H9 (cell line): Measurements from ENCODE around the gene MRPL30. TPM values are rescaled to one million over a fixed set of nuclear protein-coding genes. Genes with fewer than 3 reads are reported as not detected.

Experiments used
- DNase-seq: peaks from one replicate; pipeline ENCODE4 v3.0.0-alpha.2; 2017
- H2AFZ ChIP-seq: one replicate; pipeline ENCODE4 v1.6.1; 2013; ENCODE audit warnings: mild to moderate bottlenecking, low read length, control low read depth, moderate library complexity
- H2AK5ac ChIP-seq: 2 replicates; pipeline ENCODE4 v1.6.1; 2013; ENCODE audit warnings: low read length, control low read depth, mixed read lengths; ENCODE audit not compliant: insufficient read length
- H2BK120ac ChIP-seq: one replicate; pipeline ENCODE4 v1.6.1; 2013; ENCODE audit warnings: low read depth, mild to moderate bottlenecking, low read length, control low read depth, inconsistent platforms; ENCODE audit not compliant: poor library complexity, severe bottlenecking
- H2BK12ac ChIP-seq: 2 replicates; pipeline ENCODE4 v1.6.1; 2013; ENCODE audit warnings: low read length, control low read depth, mixed read lengths, low read depth; ENCODE audit not compliant: insufficient read length
- H2BK15ac ChIP-seq: 2 replicates; pipeline ENCODE4 v1.6.1; 2013; ENCODE audit warnings: low read depth, low read length, control low read depth
- H2BK20ac ChIP-seq: one replicate; pipeline ENCODE4 v1.6.1; 2013; ENCODE audit warnings: low read depth, mild to moderate bottlenecking, low read length, control low read depth, inconsistent platforms; ENCODE audit not compliant: poor library complexity, severe bottlenecking
- H2BK5ac ChIP-seq: 2 replicates; pipeline ENCODE4 v1.6.1; 2013; ENCODE audit warnings: low read length, control low read depth, mixed read lengths; ENCODE audit not compliant: insufficient read length
- H3K14ac ChIP-seq: 2 replicates; pipeline ENCODE4 v1.6.1; 2013; ENCODE audit warnings: low read length, control low read depth; ENCODE audit not compliant: insufficient read depth
- H3K18ac ChIP-seq: 2 replicates; pipeline ENCODE4 v1.6.1; 2013; ENCODE audit warnings: low read depth, mild to moderate bottlenecking, mixed read lengths, low read length, control low read depth; ENCODE audit not compliant: insufficient read length
- H3K23ac ChIP-seq: 2 replicates; pipeline ENCODE4 v1.6.1; 2013; ENCODE audit warnings: low read length, control low read depth, mixed read lengths, low read depth; ENCODE audit not compliant: insufficient read length
- H3K23me2 ChIP-seq: 2 replicates; pipeline ENCODE4 v1.6.1; 2013; ENCODE audit warnings: low read depth, mild to moderate bottlenecking, mixed read lengths, low read length, control low read depth; ENCODE audit not compliant: insufficient read length, poor library complexity, severe bottlenecking
- H3K27ac ChIP-seq: 2 replicates; pipeline ENCODE4 v1.5.1; 2013; ENCODE audit warnings: low read length, control low read depth, mixed read lengths, low read depth; ENCODE audit not compliant: insufficient read length
- H3K27me3 ChIP-seq: 2 replicates; pipeline ENCODE4 v1.6.1; 2013; ENCODE audit warnings: low read length, control low read depth, inconsistent platforms; ENCODE audit not compliant: insufficient read depth
- H3K4ac ChIP-seq: 2 replicates; pipeline ENCODE4 v1.6.1; 2013; ENCODE audit warnings: low read depth, mild to moderate bottlenecking, control low read depth, inconsistent platforms, low read length, moderate library complexity
- H3K4me1 ChIP-seq: 2 replicates; pipeline ENCODE4 v1.6.1; 2013; ENCODE audit warnings: low read length, control low read depth, inconsistent platforms; ENCODE audit not compliant: insufficient read depth
- H3K4me2 ChIP-seq: 2 replicates; pipeline ENCODE4 v1.6.1; 2013; ENCODE audit warnings: low read length, control low read depth, mixed read lengths; ENCODE audit not compliant: insufficient read length, insufficient read depth
- H3K56ac ChIP-seq: 2 replicates; pipeline ENCODE4 v1.6.1; 2013; ENCODE audit warnings: low read depth, mild to moderate bottlenecking, mixed read lengths, low read length, control low read depth; ENCODE audit not compliant: insufficient read length
- H3K79me1 ChIP-seq: 2 replicates; pipeline ENCODE4 v1.6.1; 2013; ENCODE audit warnings: low read depth, mild to moderate bottlenecking, moderate library complexity, low read length, control low read depth, inconsistent platforms; ENCODE audit not compliant: insufficient read depth, poor library complexity, severe bottlenecking
- H3K79me2 ChIP-seq: 2 replicates; pipeline ENCODE4 v1.6.1; 2013; ENCODE audit warnings: low read length, control low read depth, inconsistent platforms; ENCODE audit not compliant: insufficient read depth
- H3K9ac ChIP-seq: 2 replicates; pipeline ENCODE4 v1.6.1; 2013; ENCODE audit warnings: low read length, control low read depth, mixed read lengths; ENCODE audit not compliant: insufficient read length; ENCODE audit errors: extremely low read depth
- H3K9me3 ChIP-seq: one replicate; pipeline ENCODE4 v1.6.1; 2013; ENCODE audit warnings: low read depth, low read length, inconsistent platforms; ENCODE audit not compliant: control insufficient read depth
- H3T11ph ChIP-seq: one replicate; pipeline ENCODE4 v1.6.1; 2013; ENCODE audit warnings: mild to moderate bottlenecking, low read length, control low read depth, inconsistent platforms
- H4K20me1 ChIP-seq: one replicate; pipeline ENCODE4 v1.6.1; 2013; ENCODE audit not compliant: control insufficient read depth, insufficient read length, insufficient read depth
- H4K5ac ChIP-seq: 2 replicates; pipeline ENCODE4 v1.6.1; 2013; ENCODE audit warnings: low read depth, mild to moderate bottlenecking, mixed read lengths, low read length, control low read depth; ENCODE audit not compliant: insufficient read length
- H4K8ac ChIP-seq: replicated peaks from 2 replicates; pipeline ENCODE4 v1.6.1; 2013; ENCODE audit warnings: low read length, control low read depth, mixed read lengths, low read depth; ENCODE audit not compliant: insufficient read length
- H4K91ac ChIP-seq: 2 replicates; pipeline ENCODE4 v1.6.1; 2013; ENCODE audit warnings: low read depth, mild to moderate bottlenecking, moderate library complexity, mixed read lengths, low read length, control low read depth; ENCODE audit not compliant: insufficient read length
- H3K27ac Mint-ChIP-seq, 3 experiments: 2 replicates in 2 of 3; 3 replicates in 1 of 3; pipeline ENCODE4 v1.8.0; 2020 to 2021; ENCODE audit warnings: mixed read lengths in 3 of 3, mild to moderate bottlenecking in 1 of 3, moderate library complexity in 1 of 3
- H3K27me3 Mint-ChIP-seq: 2 replicates; pipeline ENCODE4 v1.8.0; 2021; ENCODE audit warnings: low read depth, mild to moderate bottlenecking, moderate library complexity, mixed read lengths
- H3K36me3 Mint-ChIP-seq, 3 experiments: 2 replicates in 2 of 3; 3 replicates in 1 of 3; pipeline ENCODE4 v1.8.0; 2020 to 2021; ENCODE audit warnings: low read depth in 3 of 3, mixed read lengths in 3 of 3; ENCODE audit not compliant: insufficient read depth in 1 of 3
- H3K4me1 Mint-ChIP-seq, 2 experiments: 2 replicates each; pipeline ENCODE4 v1.8.0; 2020; ENCODE audit warnings: mixed read lengths in 2 of 2
- H3K4me3 Mint-ChIP-seq, 2 experiments: 2 replicates in 1 of 2; 3 replicates in 1 of 2; pipeline ENCODE4 v1.8.0; 2020 to 2021; ENCODE audit warnings: mild to moderate bottlenecking in 2 of 2, mixed read lengths in 2 of 2, moderate library complexity in 1 of 2
- H3K9me3 Mint-ChIP-seq, 2 experiments: 2 replicates in 1 of 2; 3 replicates in 1 of 2; pipeline ENCODE4 v1.8.0; 2020; ENCODE audit warnings: mild to moderate bottlenecking in 2 of 2, mixed read lengths in 2 of 2, moderate library complexity in 1 of 2
- CTCF ChIP-seq: fragments of 200-600 bp; sonication (generic); conservative IDR thresholded peaks from 3 replicates; pipeline ENCODE4 v1.8.0; 2021; ENCODE audit warnings: antibody characterized with exemption, mild to moderate bottlenecking
- WGBS: extraction: QIAGEN DNeasy Blood & Tissue Kit; methylation state at CpG from one replicate; pipeline ENCODE4 v1.1.7; 2013; ENCODE audit warnings: missing lambda C conversion rate, low lambda C conversion rate, mixed read lengths; ENCODE audit not compliant: insufficient read length; ENCODE audit errors: extremely low coverage; 5-methylcytosine and 5-hydroxymethylcytosine counted together
- total RNA-seq: library from RNA; stranded (reverse); gene quantifications from 2 replicates; pipeline ENCODE4 v1.2.1, GENCODE V29; 2021

MRPL30 gene
- total RNA-seq, 1 experiment from 2014 or later = 50.8 TPM

GRCh38 chr2:99171377-99172140 is 9.4 kb upstream of the MRPL30 start:
- no peak overlapping the region for H2BK5ac ChIP-seq
- no peak overlapping the region for H4K5ac ChIP-seq
- H3T11ph ChIP-seq = no peak overlapping the region
- no peaks in the 10 kb centered on the region for H4K20me1 ChIP-seq
- H3K23ac ChIP-seq = no peak overlapping the region
- no peaks in the 10 kb centered on the region for H3K9me3 Mint-ChIP-seq
- H2BK20ac ChIP-seq = no peak overlapping the region
- no peak overlapping the region for H3K18ac ChIP-seq
- H3K27me3 ChIP-seq = no peaks in the 10 kb centered on the region
- no peak overlapping the region for H3K9ac ChIP-seq
- H3K4me2 ChIP-seq = no peak overlapping the region
- no peak overlapping the region for H2BK120ac ChIP-seq
- no peak overlapping the region for H2BK15ac ChIP-seq
- peaks cover 2 to 47% (median 17%) of the 10 kb centered on the region in 3 experiments; a peak in 5 of 7 replicates for H3K36me3 Mint-ChIP-seq
- no peak overlapping the region for H3K27ac Mint-ChIP-seq
- no peaks in the 10 kb centered on the region for H3K23me2 ChIP-seq
- no peak for DNase-seq
- H3K56ac ChIP-seq = no peak overlapping the region
- WGBS = no CpG with 5 or more reads among the region's 8 CpGs
- no peak overlapping the region for H3K4ac ChIP-seq
- H4K91ac ChIP-seq = no peak overlapping the region
- no peak overlapping the region for H3K4me3 Mint-ChIP-seq
- H4K8ac ChIP-seq = no peak overlapping the region
- no peak overlapping the region for H3K14ac ChIP-seq
- no peak for TF ChIP-seq CTCF
- no peak overlapping the region for H3K27ac ChIP-seq
- H3K27me3 Mint-ChIP-seq = no peaks in the 10 kb centered on the region
- no peaks in the 10 kb centered on the region for H3K79me2 ChIP-seq
- H3K4me1 ChIP-seq = no peaks in the 10 kb centered on the region
- no peaks in the 10 kb centered on the region for H3K9me3 ChIP-seq
- no peak overlapping the region for H2AK5ac ChIP-seq
- H3K79me1 ChIP-seq = peaks cover 3% of the 10 kb centered on the region
- H3K4me1 Mint-ChIP-seq = no peaks in the 10 kb centered on the region
- no peak overlapping the region for H2AFZ ChIP-seq
- no peak overlapping the region for H2BK12ac ChIP-seq
